Measurements from ENCODE around the gene SPANXN3.
"Not testable (repeated sequence)": the region's sequence is repeated elsewhere in the genome, so short reads cannot be mapped to it uniquely, and the experiment has no call there.

Gene SPANXN3, protein sequence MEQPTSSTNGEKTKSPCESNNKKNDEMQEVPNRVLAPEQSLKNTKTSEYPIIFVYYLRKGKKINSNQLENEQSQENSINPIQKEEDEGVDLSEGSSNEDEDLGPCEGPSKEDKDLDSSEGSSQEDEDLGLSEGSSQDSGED

DNA sequence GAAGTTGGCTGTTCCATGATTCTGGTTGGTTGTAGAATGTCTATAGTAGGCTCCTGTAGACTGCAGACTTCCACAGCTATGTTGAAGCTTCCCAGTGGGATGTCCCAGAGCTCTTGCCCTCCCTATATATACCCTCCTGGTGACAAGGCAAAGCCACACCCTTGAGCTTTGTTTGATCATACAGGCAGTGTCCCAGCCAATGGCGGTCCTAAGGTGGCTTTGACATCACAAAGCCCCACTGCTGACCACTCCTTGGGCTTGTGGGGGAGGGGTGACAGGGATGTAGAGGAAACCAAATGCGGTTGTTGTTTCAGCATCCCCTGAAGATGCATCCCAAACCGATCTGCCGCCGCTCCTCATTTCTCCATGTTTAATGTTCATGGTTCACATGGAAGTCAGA lies at the start of gene SPANXN3:
Gene SPANXN3 (minus strand): TSS at position 101 of the 400 bp plus-strand sequence. CDS start 84 bp downstream, at position 17.
- DNase-seq (ENCODE audit: low spot score): not testable (repeated sequence)

DNA sequence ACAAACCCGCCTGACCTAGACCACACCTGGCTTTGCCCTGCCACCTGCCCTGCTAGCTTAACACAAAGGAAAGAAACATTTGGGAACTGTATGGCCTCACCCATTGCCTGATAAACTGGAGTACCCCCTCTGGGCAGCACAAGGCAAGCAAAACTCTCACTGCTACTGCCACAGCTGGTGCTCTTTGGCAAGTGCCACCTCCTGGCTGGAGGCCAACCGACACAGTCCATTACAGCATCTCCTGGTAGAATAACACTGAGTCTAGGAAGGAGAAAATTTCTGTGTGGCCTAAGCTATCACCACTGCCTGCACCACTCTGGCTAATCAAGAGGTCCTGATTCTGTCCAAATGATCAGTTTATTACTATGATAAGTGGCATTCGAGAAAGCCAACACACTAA lies 18.9 kb upstream of the SPANXN3 start:
- DNase-seq (ENCODE audit: low spot score): no peak

DNA sequence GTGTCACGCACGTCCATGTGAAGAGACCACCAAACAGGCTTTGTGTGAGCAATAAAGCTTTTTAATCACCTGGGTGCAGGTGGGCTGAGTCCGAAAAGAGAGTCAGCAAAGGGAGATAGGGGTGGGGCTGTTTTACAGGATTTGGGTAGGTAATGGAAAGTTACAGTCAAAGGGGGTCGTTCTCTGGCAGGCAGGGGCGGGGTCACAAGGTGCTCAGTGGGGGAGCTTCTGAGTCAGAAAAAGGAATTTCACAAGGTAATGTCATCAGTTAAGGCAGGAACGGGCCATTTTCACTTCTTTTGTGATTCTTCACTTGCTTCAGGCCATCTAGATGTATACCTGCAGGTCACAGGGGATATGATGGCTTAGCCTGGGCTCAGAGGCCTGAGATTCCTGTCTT lies 15.1 kb downstream of the SPANXN3 start:
- DNase-seq (ENCODE audit: low spot score): not testable (repeated sequence)

DNA sequence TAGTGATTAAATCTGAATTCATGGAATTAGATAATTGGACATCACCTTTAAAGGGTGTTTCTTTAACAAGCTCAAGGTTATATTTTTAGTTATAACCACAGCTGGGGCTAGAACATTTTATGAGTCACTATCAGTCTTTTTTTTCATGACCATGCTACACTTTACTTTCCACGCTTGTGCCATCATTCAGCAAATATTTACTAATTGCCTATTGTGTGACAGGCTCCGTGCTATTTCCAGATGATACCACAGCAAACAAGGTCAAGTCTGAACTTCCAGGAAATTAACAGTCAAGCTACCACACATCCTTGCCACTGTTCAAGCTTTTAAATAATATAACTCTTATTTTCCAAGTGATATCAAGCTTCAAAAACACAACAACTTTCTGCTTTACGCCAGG lies 16.5 kb downstream of the SPANXN3 start:
- no peak for DNase-seq (ENCODE audit: low spot score)

DNA sequence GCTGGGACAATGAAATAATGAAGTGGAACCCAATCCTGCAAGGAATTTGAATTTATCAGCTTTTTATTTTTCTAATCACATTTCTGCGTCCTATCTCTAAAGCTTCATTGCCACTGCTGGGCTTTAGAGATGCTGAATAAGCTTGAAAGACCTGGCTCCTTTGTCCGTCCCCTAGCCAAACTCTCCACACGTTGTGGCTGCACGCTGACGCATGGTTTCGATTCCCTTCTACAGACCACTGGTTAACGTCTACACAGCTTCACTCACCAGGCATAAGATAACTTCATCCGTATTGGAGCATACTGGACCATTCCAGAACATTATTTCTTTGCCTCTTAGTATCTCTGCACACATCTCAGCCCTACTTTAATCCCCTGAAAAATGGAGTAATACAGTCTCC lies 31.2 kb downstream of the SPANXN3 start:
- no peak for DNase-seq (ENCODE audit: low spot score)

DNA sequence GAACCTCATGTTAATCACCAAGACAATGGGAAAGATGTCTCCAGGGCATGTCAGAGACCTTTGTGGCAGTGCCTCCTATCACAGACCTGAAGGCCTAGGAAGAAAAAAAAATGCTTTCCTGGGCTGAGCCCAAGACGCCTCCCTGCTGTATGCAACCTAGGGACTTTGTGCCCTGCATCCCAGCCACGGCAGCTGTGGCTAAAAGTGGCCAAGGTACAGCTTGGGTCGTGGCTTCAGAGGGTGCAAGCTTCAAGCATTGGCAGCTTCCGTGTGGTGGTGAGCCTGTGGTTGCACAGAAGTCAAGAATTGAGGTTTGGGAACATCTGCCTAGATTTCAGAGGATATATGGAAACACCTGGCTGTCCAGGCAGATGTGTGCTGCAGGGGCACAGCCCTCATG lies 40.5 kb downstream of the SPANXN3 start:
- DNase-seq (ENCODE audit: low spot score): no peak

DNA sequence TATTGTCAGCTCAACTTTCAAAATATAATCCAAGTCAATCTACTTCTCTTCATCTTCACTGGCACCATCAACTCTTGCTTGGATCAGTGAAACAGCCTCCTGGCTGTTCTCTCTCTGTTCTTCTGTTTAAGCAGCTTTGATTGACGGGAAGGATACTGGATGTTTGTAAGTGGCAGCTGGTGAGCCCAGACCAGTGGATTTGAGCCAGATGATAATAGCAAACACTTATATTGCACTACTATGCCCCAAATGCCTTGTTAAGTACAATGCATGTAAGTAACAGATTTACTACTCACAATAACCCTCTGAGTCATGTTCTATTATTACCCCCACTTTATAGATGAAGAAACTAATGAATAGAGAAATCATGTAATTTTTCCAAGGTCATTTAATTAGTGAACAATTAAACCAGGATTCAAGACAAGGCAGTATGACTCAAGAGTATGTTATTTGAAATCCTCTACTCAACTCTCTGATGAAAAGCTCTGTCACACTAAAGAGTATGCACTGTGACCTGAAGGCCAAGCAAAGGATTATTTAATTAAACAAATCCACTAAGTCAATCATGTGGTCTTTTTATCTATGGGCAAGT lies 44.8 kb downstream of the SPANXN3 start:
- DNase-seq (ENCODE audit: low spot score): no peak

DNA sequence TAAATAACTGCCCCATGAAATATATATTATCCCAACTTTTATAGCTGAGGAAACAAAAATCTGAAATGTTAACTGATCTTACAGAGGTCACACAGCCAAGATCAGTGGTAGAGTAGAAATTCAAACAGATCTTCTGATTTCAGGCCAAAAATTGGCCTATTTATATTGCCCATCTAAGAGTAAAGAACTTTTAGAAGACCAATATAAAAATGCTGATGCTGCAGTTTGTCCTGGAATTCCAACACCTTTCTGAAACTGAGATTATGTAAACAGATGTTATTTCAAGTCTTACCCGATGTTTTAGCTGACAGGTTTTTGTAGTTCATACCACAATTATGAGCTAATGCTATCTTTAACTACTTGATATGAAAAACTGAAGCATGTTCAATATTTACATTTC lies 51.1 kb downstream of the SPANXN3 start:
- no peak for DNase-seq (ENCODE audit: low spot score)

DNA sequence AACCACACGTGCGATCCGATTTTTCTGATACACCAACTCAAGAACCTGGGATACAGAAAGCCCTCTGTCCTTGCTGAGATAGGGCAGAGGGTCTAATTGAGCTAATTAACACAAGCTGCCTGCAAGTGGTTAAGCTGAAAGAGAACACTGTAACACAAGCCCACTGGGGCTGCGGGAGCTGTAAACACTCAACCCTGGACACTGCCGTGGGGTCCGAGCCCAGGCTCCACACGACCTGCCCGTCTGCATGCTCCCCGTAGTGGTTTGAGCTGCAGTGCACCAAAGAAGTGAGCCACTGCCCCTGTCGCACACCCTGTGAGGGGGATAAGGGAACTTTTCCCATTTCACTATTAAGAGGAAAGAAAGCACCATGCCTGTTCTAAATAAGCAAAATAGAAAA lies 54.6 kb downstream of the SPANXN3 start:
- no peak for DNase-seq (ENCODE audit: low spot score)

DNA sequence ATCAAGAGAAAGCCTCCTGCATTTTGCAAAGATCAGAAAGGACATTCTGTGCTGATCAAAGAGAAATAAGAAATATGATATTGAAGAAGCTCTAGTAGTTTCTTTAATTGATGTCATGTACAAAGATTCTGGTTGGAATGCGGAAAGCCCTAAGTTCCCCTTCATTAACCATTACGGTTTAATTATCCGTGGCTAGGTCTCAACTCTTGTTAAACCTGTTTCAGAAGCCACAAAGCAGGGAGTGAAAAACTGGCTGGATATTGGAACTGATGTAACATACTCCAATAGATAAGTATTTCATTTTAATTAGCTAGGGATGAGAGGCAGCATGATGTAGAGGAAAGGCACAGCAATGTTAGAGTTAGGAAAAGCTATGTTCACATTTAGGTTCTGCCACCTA lies 55.7 kb downstream of the SPANXN3 start:
- DNase-seq (ENCODE audit: low spot score): no peak
